GM23338 (cell line): ENCODE data around the gene SMARCC1. TPM values are rescaled to one million over a fixed set of nuclear protein-coding genes. Genes with fewer than 3 reads are reported as not detected.

Experiments
- ATAC-seq: fragments of 200-7000 bp; cut with Tn5 transposase; 3 replicates; pipeline ENCODE4 v1.9.1; 2020
- DNase-seq: peaks from one replicate; pipeline ENCODE4 v3.0.0-alpha.2; 2015; ENCODE audit warnings: low spot score
- H2AFZ ChIP-seq: fragments of 200-600 bp; sonication (generic); 2 replicates; pipeline ENCODE4 v1.8.0; 2016; ENCODE audit warnings: antibody characterized with exemption, mild to moderate bottlenecking, moderate library complexity
- H3F3A ChIP-seq: fragments of 200-600 bp; sonication (generic); replicated peaks from 2 replicates; pipeline ENCODE4 v1.8.0; 2017; ENCODE audit warnings: antibody characterized with exemption, mixed run types, low read depth
- H3K27ac ChIP-seq: fragments of 200-600 bp; sonication (generic); 2 replicates; pipeline ENCODE4 v1.6.1; 2016; ENCODE audit warnings: low read depth
- H3K27me3 ChIP-seq: fragments of 200-600 bp; sonication (generic); 2 replicates; pipeline ENCODE4 v1.8.0; 2016; ENCODE audit warnings: mild to moderate bottlenecking, mixed run types, moderate library complexity; ENCODE audit not compliant: insufficient read depth
- H3K36me3 ChIP-seq: fragments of 200-600 bp; sonication (generic); 2 replicates; pipeline ENCODE4 v1.8.0; 2016; ENCODE audit warnings: mild to moderate bottlenecking; ENCODE audit not compliant: insufficient read depth
- H3K4me1 ChIP-seq: fragments of 200-600 bp; sonication (generic); 2 replicates; pipeline ENCODE4 v1.8.0; 2016; ENCODE audit warnings: mild to moderate bottlenecking, moderate library complexity; ENCODE audit not compliant: insufficient read depth
- H3K4me2 ChIP-seq: fragments of 200-600 bp; sonication (generic); 2 replicates; pipeline ENCODE4 v1.7.1; 2017; ENCODE audit warnings: mixed run types
- H3K4me3 ChIP-seq: fragments of 200-600 bp; sonication (generic); 2 replicates; pipeline ENCODE4 v1.6.1; 2016; ENCODE audit warnings: mixed run types
- H3K79me2 ChIP-seq: fragments of 200-600 bp; sonication (generic); replicated peaks from 2 replicates; pipeline ENCODE4 v1.8.0; 2017; ENCODE audit warnings: mild to moderate bottlenecking; ENCODE audit not compliant: insufficient read depth
- H3K9me2 ChIP-seq: fragments of 200-600 bp; sonication (generic); 2 replicates; pipeline ENCODE4 v1.8.0; 2017; ENCODE audit not compliant: insufficient read depth
- H4K20me1 ChIP-seq: fragments of 200-600 bp; sonication (generic); replicated peaks from 2 replicates; pipeline ENCODE4 v1.8.0; 2017; ENCODE audit warnings: mild to moderate bottlenecking; ENCODE audit not compliant: insufficient read depth
- H3K27ac Mint-ChIP-seq: 2 replicates; pipeline ENCODE4 v1.8.0; 2020; ENCODE audit warnings: inconsistent platforms, mild to moderate bottlenecking, moderate library complexity, mixed read lengths
- H3K27me3 Mint-ChIP-seq: 3 replicates; pipeline ENCODE4 v1.8.0; 2022; ENCODE audit warnings: low read depth, mild to moderate bottlenecking, moderate library complexity, mixed read lengths, inconsistent platforms; ENCODE audit not compliant: insufficient read depth, poor library complexity
- H3K36me3 Mint-ChIP-seq: 3 replicates; pipeline ENCODE4 v1.8.0; 2021; ENCODE audit warnings: low read depth, mild to moderate bottlenecking, inconsistent platforms, moderate library complexity, mixed read lengths
- H3K4me1 Mint-ChIP-seq: 3 replicates; pipeline ENCODE4 v1.8.0; 2020; ENCODE audit warnings: mild to moderate bottlenecking, inconsistent platforms, mixed read lengths
- H3K4me3 Mint-ChIP-seq: 3 replicates; pipeline ENCODE4 v1.8.0; 2021; ENCODE audit warnings: moderate library complexity, mild to moderate bottlenecking, inconsistent platforms, mixed read lengths
- H3K9me3 Mint-ChIP-seq: 3 replicates; pipeline ENCODE4 v1.8.0; 2020; ENCODE audit warnings: moderate library complexity, mild to moderate bottlenecking, inconsistent platforms, mixed read lengths
- CREB1 ChIP-seq: fragments of 250-450 bp; sonication (Bioruptor Pico); IDR thresholded peaks from 2 replicates; pipeline ENCODE4 v1.5.0; 2020; ENCODE audit warnings: low read depth, mild to moderate bottlenecking, moderate library complexity
- CTCF ChIP-seq, 2 experiments: fragments of 200-600 bp in 1 of 2; sonication (generic) in 1 of 2; conservative IDR thresholded peaks; 2 replicates each; pipeline versions ENCODE4 v1.5.1 to v1.6.1; 2016 to 2017; ENCODE audit warnings: antibody characterized with exemption in 2 of 2, low read depth in 2 of 2, mild to moderate bottlenecking in 2 of 2, moderate library complexity in 1 of 2
- ETS1 ChIP-seq: IDR thresholded peaks from 2 replicates; pipeline ENCODE4 v1.6.1; 2016; ENCODE audit warnings: antibody characterized with exemption
- EZH2 ChIP-seq: fragments of 200-600 bp; sonication (generic); IDR thresholded peaks from one replicate; pipeline ENCODE4 v1.8.0; 2017; ENCODE audit warnings: antibody characterized with exemption, mild to moderate bottlenecking, low read depth; ENCODE audit not compliant: unreplicated experiment
- EZH2phosphoT487 ChIP-seq: fragments of 200-600 bp; sonication (generic); IDR thresholded peaks from one replicate; pipeline ENCODE4 v1.8.1; 2018; ENCODE audit warnings: antibody characterized with exemption; ENCODE audit not compliant: unreplicated experiment
- JUNB ChIP-seq: IDR thresholded peaks from one replicate; pipeline ENCODE4 v1.6.1; 2016; ENCODE audit warnings: antibody characterized with exemption; ENCODE audit not compliant: unreplicated experiment
- NANOG ChIP-seq: IDR thresholded peaks from 2 replicates; pipeline ENCODE4 v1.6.1; 2016; ENCODE audit warnings: antibody characterized with exemption, borderline replicate concordance
- POLR2AphosphoS5 ChIP-seq: IDR thresholded peaks from 2 replicates; pipeline ENCODE4 v1.6.1; 2016; ENCODE audit warnings: antibody characterized with exemption, low read depth
- REST ChIP-seq: IDR thresholded peaks from one replicate; pipeline ENCODE4 v1.6.1; 2018; ENCODE audit warnings: antibody characterized with exemption; ENCODE audit not compliant: unreplicated experiment
- STAT1 ChIP-seq: IDR thresholded peaks from one replicate; pipeline ENCODE4 v1.6.1; 2016; ENCODE audit warnings: antibody characterized with exemption; ENCODE audit not compliant: unreplicated experiment
- ZNF114 ChIP-seq: fragments of 250-450 bp; sonication (Bioruptor Pico); IDR thresholded peaks from 2 replicates; pipeline ENCODE4 v1.5.0; 2020; ENCODE audit warnings: mild to moderate bottlenecking, moderate library complexity
- ZNF331 ChIP-seq: fragments of 250-450 bp; sonication (Bioruptor Pico); IDR thresholded peaks from 2 replicates; pipeline ENCODE4 v1.5.0; 2020; ENCODE audit warnings: low read depth, mild to moderate bottlenecking, moderate library complexity
- ZNF462 ChIP-seq: fragments of 250-450 bp; sonication (Bioruptor Pico); IDR thresholded peaks from 2 replicates; pipeline ENCODE4 v1.5.0; 2020; ENCODE audit warnings: mild to moderate bottlenecking, moderate library complexity
- polyA plus RNA-seq: library from polyadenylated mRNA; unstranded; fragments of >200 nt; fragmentation: Nextera tagmentation; extraction: Ambion mirVana; gene quantifications from 2 replicates; pipeline ENCODE4 v1.2.1, GENCODE V29; 2016
- total RNA-seq: library from RNA; depleted of rRNA; stranded (reverse); fragments of >200 nt; shearing (Covaris generic); gene quantifications from 2 replicates; pipeline ENCODE4 v1.2.3, GENCODE V29; 2014

SMARCC1 gene
- total and polyA plus RNA-seq, 2 experiments from 2014 or later: 105 to 171 TPM

GRCh38 chr3:47617086-47618010 lies 164.3 kb downstream of the SMARCC1 start:
- ATAC-seq: no peak
- peaks cover 10% of the 10 kb centered on the region; the same call in 1 of the 2 replicates for H3F3A ChIP-seq
- no peak for DNase-seq
- no peaks in the 10 kb centered on the region for H3K9me3 Mint-ChIP-seq
- H3K79me2 ChIP-seq: peaks cover 4% of the 10 kb centered on the region; the same call in 1 of the 2 replicates
- peaks cover 3% of the 10 kb centered on the region; the same call in 1 of the 3 replicates for H3K4me1 Mint-ChIP-seq
- peaks cover 56% of the 10 kb centered on the region for H3K36me3 Mint-ChIP-seq
- 0 out of 2 replicates have a peak overlapping the region, but pooled peaks have one; percentile 35 for H3K27ac Mint-ChIP-seq
- H3K4me1 ChIP-seq: no peaks in the 10 kb centered on the region
- H3K4me3 ChIP-seq: no peak overlapping the region
- H3K36me3 ChIP-seq: peaks cover 43% of the 10 kb centered on the region
- H3K9me2 ChIP-seq: no peaks in the 10 kb centered on the region
- H3K4me3 Mint-ChIP-seq: no peak overlapping the region
- no peak for TF ChIP-seq ETS1
- TF ChIP-seq JUNB: no peak
- no peak for TF ChIP-seq CTCF (conservative IDR thresholded peaks at IDR 0.05; ENCODE audit: low read depth in 2 of 2)
- TF ChIP-seq ZNF114 (CRISPR knock-in tag): no peak
- TF ChIP-seq REST: no peak
- no peak for TF ChIP-seq NANOG
- no peak for TF ChIP-seq CREB1 (CRISPR knock-in tag)
- no peak for TF ChIP-seq ZNF331 (CRISPR knock-in tag)
- no peak for TF ChIP-seq EZH2
- TF ChIP-seq EZH2phosphoT487: no peak
- TF ChIP-seq POLR2AphosphoS5: no peak
- TF ChIP-seq STAT1: no peak
- no peak for TF ChIP-seq ZNF462 (CRISPR knock-in tag)
- H4K20me1 ChIP-seq: peaks cover 24% of the 10 kb centered on the region
- no peak overlapping the region for H3K27ac ChIP-seq
- no peak overlapping the region for H3K4me2 ChIP-seq
- H3K27me3 ChIP-seq: no peaks in the 10 kb centered on the region
- H2AFZ ChIP-seq: no peak overlapping the region
- H3K27me3 Mint-ChIP-seq: no peaks in the 10 kb centered on the region
